Duodenal mucosa (tissue), 2 donors: ENCODE measurements around the gene DEPDC1B.

Source experiments
- H3K27ac ChIP-seq: one replicate; pipeline ENCODE4 v1.7.0; 2013; ENCODE audit warnings: low read depth, low read length
- H3K27me3 ChIP-seq, 2 donors: one replicate each; pipeline ENCODE4 v1.7.0; 2013; ENCODE audit warnings: low read length in 2 of 2, control low read depth in 1 of 2; ENCODE audit not compliant: insufficient read depth in 2 of 2, control insufficient read depth in 1 of 2
- H3K36me3 ChIP-seq, 2 donors: one replicate each; pipeline ENCODE4 v1.7.0; 2013; ENCODE audit warnings: low read length in 2 of 2, control low read depth in 1 of 2; ENCODE audit not compliant: insufficient read depth in 2 of 2, control insufficient read depth in 1 of 2
- H3K4me1 ChIP-seq, 2 donors: one replicate each; pipeline ENCODE4 v1.7.0; 2013; ENCODE audit warnings: low read length in 2 of 2, control low read depth in 1 of 2; ENCODE audit not compliant: insufficient read depth in 2 of 2, control insufficient read depth in 1 of 2
- H3K4me3 ChIP-seq, 2 donors: one replicate each; pipeline ENCODE4 v1.7.0; 2013; ENCODE audit warnings: low read length in 2 of 2, low read depth in 1 of 2
- H3K9ac ChIP-seq, 2 donors: one replicate each; pipeline ENCODE4 v1.7.0; 2013; ENCODE audit warnings: low read length in 2 of 2, low read depth in 1 of 2
- H3K9me3 ChIP-seq, 2 donors: one replicate each; pipeline ENCODE4 v1.7.0; 2013; ENCODE audit warnings: low read length in 2 of 2, control low read depth in 1 of 2; ENCODE audit not compliant: control insufficient read depth in 1 of 2

DEPDC1B gene

GRCh38 chr5:60651872-60652620 lies 47.9 kb downstream of the DEPDC1B start:
- H3K27me3 ChIP-seq: no peaks in the 10 kb centered on the region
- H3K4me1 ChIP-seq: no peaks in the 10 kb centered on the region
- H3K9ac ChIP-seq: no peak overlapping the region
- H3K36me3 ChIP-seq: no peaks in the 10 kb centered on the region
- no peak overlapping the region for H3K4me3 ChIP-seq
- peaks cover 0 to 7% of the 10 kb centered on the region in 2 donors for H3K9me3 ChIP-seq
- no peak overlapping the region for H3K27ac ChIP-seq

GRCh38 chr5:60649288-60649917 lies 50.6 kb downstream of the DEPDC1B start:
- H3K4me3 ChIP-seq: no peak overlapping the region
- no peaks in the 10 kb centered on the region for H3K9me3 ChIP-seq
- no peak overlapping the region for H3K27ac ChIP-seq
- H3K27me3 ChIP-seq: no peaks in the 10 kb centered on the region
- no peaks in the 10 kb centered on the region for H3K36me3 ChIP-seq
- H3K9ac ChIP-seq: no peak overlapping the region
- H3K4me1 ChIP-seq: no peaks in the 10 kb centered on the region

GRCh38 chr5:60648175-60648574 lies 51.8 kb downstream of the DEPDC1B start:
- no peaks in the 10 kb centered on the region for H3K36me3 ChIP-seq
- H3K27me3 ChIP-seq: no peaks in the 10 kb centered on the region
- no peaks in the 10 kb centered on the region for H3K9me3 ChIP-seq
- no peak overlapping the region for H3K9ac ChIP-seq
- H3K27ac ChIP-seq: no peak overlapping the region
- no peak overlapping the region for H3K4me3 ChIP-seq
- no peaks in the 10 kb centered on the region for H3K4me1 ChIP-seq

- Histone ChIP-seq H3K36me3 (peaks cover 4% of the 10 kb centered on the region in 2 donors), H3K27ac (no peak overlapping the region), H3K9me3 (no peaks in the 10 kb centered on the region), H3K4me3 (no peak overlapping the region), H3K9ac (no peak overlapping the region), H3K4me1 (no peaks in the 10 kb centered on the region), H3K27me3 (no peaks in the 10 kb centered on the region)
Observed at GRCh38 chr5:60640901-60641300, 59.1 kb downstream of the DEPDC1B start.

- peaks cover 4% of the 10 kb centered on the region in 2 donors for H3K36me3 ChIP-seq
Observed at GRCh38 chr5:60639544-60639943, 60.4 kb downstream of the DEPDC1B start.

GRCh38 chr5:60638300-60638699 lies 61.7 kb downstream of the DEPDC1B start:
- Histone ChIP-seq H3K4me3 (no peak overlapping the region), H3K27ac (no peak overlapping the region), H3K4me1 (no peaks in the 10 kb centered on the region), H3K36me3 (peaks cover 4% of the 10 kb centered on the region in 2 donors), H3K9ac (no peak overlapping the region), H3K9me3 (no peaks in the 10 kb centered on the region), H3K27me3 (no peaks in the 10 kb centered on the region)

More at GRCh38 chr5:60639544-60639943, 60.4 kb downstream of the DEPDC1B start:
- no peak overlapping the region for H3K4me3 ChIP-seq
- no peak overlapping the region for H3K9ac ChIP-seq
- no peaks in the 10 kb centered on the region for H3K9me3 ChIP-seq
- no peaks in the 10 kb centered on the region for H3K27me3 ChIP-seq
- no peaks in the 10 kb centered on the region for H3K4me1 ChIP-seq
- no peak overlapping the region for H3K27ac ChIP-seq

GRCh38 chr5:60636644-60637043 lies 63.3 kb downstream of the DEPDC1B start:
- Histone ChIP-seq H3K27me3 (no peaks in the 10 kb centered on the region), H3K36me3 (peaks cover 4 to 7% of the 10 kb centered on the region in 2 donors), H3K9me3 (no peaks in the 10 kb centered on the region), H3K4me3 (no peak overlapping the region), H3K4me1 (no peaks in the 10 kb centered on the region), H3K27ac (no peak overlapping the region), H3K9ac (no peak overlapping the region)

- Histone ChIP-seq H3K9me3 (no peaks in the 10 kb centered on the region), H3K4me3 (no peak overlapping the region), H3K4me1 (no peaks in the 10 kb centered on the region), H3K27me3 (no peaks in the 10 kb centered on the region), H3K9ac (no peak overlapping the region), H3K27ac (no peak overlapping the region), H3K36me3 (peaks cover 4 to 7% of the 10 kb centered on the region in 2 donors)
Observed at GRCh38 chr5:60636001-60636400, 64.0 kb downstream of the DEPDC1B start.

GRCh38 chr5:60634051-60634450 lies 65.9 kb downstream of the DEPDC1B start:
- H3K27me3 ChIP-seq: no peaks in the 10 kb centered on the region
- peaks cover 4 to 10% of the 10 kb centered on the region in 2 donors for H3K36me3 ChIP-seq
- no peak overlapping the region for H3K27ac ChIP-seq
- H3K9me3 ChIP-seq: no peaks in the 10 kb centered on the region
- no peaks in the 10 kb centered on the region for H3K4me1 ChIP-seq
- no peak overlapping the region for H3K4me3 ChIP-seq
- H3K9ac ChIP-seq: no peak overlapping the region

GRCh38 chr5:60633341-60633740 lies 66.6 kb downstream of the DEPDC1B start:
- Histone ChIP-seq H3K4me3 (no peak overlapping the region), H3K27me3 (no peaks in the 10 kb centered on the region), H3K4me1 (no peaks in the 10 kb centered on the region), H3K36me3 (peaks cover 4 to 8% of the 10 kb centered on the region in 2 donors), H3K9me3 (no peaks in the 10 kb centered on the region), H3K27ac (no peak overlapping the region), H3K9ac (no peak overlapping the region)
